ENCODE measurements around the gene FBLN7. TPM values are rescaled to one million over a fixed set of nuclear protein-coding genes. Genes with fewer than 3 reads are reported as not detected.
A peak's percentile ranks its signal among the peaks of the same experiment; 100 is the strongest.

FBLN7 gene
- polyA plus RNA-seq, 3 donors = 0.04 TPM; not detected in 2

DNA sequence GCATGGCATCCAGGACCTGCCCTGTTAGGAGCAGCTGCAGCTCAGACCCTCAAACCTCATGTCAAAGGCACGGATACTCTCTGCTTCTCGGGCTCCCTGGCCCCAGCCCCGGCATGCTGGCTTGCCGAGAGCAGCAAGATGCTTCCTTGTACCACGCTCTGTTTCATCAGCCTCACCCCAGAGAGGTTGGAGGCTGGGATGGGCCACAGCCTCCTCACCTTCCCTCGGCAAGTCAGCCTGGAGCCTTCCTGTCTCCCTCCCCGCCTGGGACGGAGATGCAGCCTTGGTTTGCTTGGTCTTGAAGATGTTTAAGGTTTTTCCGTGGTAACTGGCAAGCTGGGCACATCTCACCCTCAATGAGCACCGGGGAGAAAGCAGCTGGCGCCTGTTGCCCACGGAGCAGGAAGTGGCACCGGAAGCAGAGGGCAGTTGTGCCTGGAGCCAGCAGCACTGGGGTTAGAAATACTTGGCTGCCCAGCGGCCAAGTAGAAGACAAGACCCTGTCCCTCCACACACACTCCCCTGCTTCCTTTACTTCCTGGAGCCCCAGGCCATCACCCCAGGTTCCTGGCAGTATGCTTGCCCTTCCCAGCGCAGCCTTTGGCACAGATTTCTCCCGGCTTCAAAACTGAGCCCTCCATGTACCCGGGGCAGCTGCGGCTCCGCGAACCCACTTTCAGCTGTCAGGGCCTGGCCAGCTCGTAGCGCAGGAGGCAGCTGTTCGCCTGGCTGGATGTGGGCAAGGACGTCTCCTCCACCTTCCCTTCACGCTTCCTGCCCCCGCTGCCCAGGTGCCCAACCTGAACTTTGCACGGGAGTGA, 17.4 kb downstream of the FBLN7 start:
- H3K9ac ChIP-seq (ENCODE audit: insufficient read depth, low read length, poor library complexity, severe bottlenecking) = peak overlapping the region; percentile 40
- H3K4me2 ChIP-seq (replicated peaks; ENCODE audit: extremely low read depth, low read length, poor library complexity, severe bottlenecking) = peak overlapping the region; percentile 61
- peaks cover 0 to 5% (median 2%) of the 10 kb centered on the region in 3 donors for H3K27me3 Mint-ChIP-seq (ENCODE audit: low read depth in 3 of 3)
- H3K27me3 ChIP-seq (ENCODE audit: control insufficient read depth in 2 of 2, insufficient read depth in 2 of 2, low read length in 2 of 2) = no peaks in the 10 kb centered on the region
- peaks cover 8 to 10% of the 10 kb centered on the region in 2 donors for H3K4me1 ChIP-seq (ENCODE audit: control insufficient read depth in 1 of 2, insufficient read depth in 2 of 2, low read length in 2 of 2)
- 39% methylated on average over 24 of the region's 27 CpGs for WGBS (ENCODE audit: insufficient coverage)
- no peaks in the 10 kb centered on the region for H3K79me2 ChIP-seq (ENCODE audit: insufficient read depth, low read length)
- peak overlapping the region in 2 of 7 donors; percentile 31 to 63 for H3K27ac Mint-ChIP-seq
- peaks cover 0 to 10% (median 2%) of the 10 kb centered on the region in 7 donors for H3K9me3 Mint-ChIP-seq
- peak overlapping the region in 2 of 3 experiments; percentile 3 to 50 for H3K4me3 ChIP-seq (replicated peaks in 1 of 3; ENCODE audit: low read depth in 2 of 3, low read length in 3 of 3)
- peak overlapping the region; percentile 63 to 84 for H3K4me3 Mint-ChIP-seq
- no peaks in the 10 kb centered on the region for H4K20me1 ChIP-seq (ENCODE audit: insufficient read depth, low read length)
- intact Hi-C loops (cut with micrococcal nuclease) = no loop called here
- no peak for TF ChIP-seq CTCF (IDR thresholded peaks at IDR 0.05)
- H3K27ac ChIP-seq (ENCODE audit: low read depth in 1 of 2, low read length in 2 of 2) = no peak overlapping the region
- peak in 1 of 3 donors; percentile 3 for DNase-seq
- peaks cover 15% of the 10 kb centered on the region for H3K4me1 Mint-ChIP-seq
- no peaks in the 10 kb centered on the region for H3K36me3 ChIP-seq (replicated peaks in 1 of 2; ENCODE audit: control insufficient read depth in 1 of 2, insufficient read depth in 2 of 2, low read length in 2 of 2)
- H3K36me3 Mint-ChIP-seq = no peaks in the 10 kb centered on the region
- H2AFZ ChIP-seq (ENCODE audit: insufficient read depth, low read depth, low read length, poor library complexity, severe bottlenecking) = peak overlapping the region; percentile 85
- H3K9me3 ChIP-seq (replicated peaks in 1 of 2; ENCODE audit: control insufficient read depth in 1 of 2, insufficient read depth in 1 of 2, low read length in 2 of 2) = peaks cover 0 to 3% of the 10 kb centered on the region in 2 donors

GRCh38 chr2:112156152-112156986, 18.2 kb downstream of the FBLN7 start:
- intact Hi-C loops (cut with micrococcal nuclease) = no loop called here
- H3K9ac ChIP-seq (ENCODE audit: insufficient read depth, low read length, poor library complexity, severe bottlenecking) = no peak overlapping the region

More at GRCh38 chr2:112156152-112156986, 18.2 kb downstream of the FBLN7 start:
- Histone ChIP-seq H4K20me1 (ENCODE audit: insufficient read depth, low read length) (no peaks in the 10 kb centered on the region), H3K4me3 (replicated peaks in 1 of 3; ENCODE audit: low read depth in 2 of 3, low read length in 3 of 3) (no peak overlapping the region), H3K4me1 (ENCODE audit: control insufficient read depth in 1 of 2, insufficient read depth in 2 of 2, low read length in 2 of 2) (peaks cover 8 to 10% of the 10 kb centered on the region in 2 donors), H3K27me3 (ENCODE audit: control insufficient read depth in 2 of 2, insufficient read depth in 2 of 2, low read length in 2 of 2) (no peaks in the 10 kb centered on the region), H3K27ac (ENCODE audit: low read depth in 1 of 2, low read length in 2 of 2) (no peak overlapping the region), H3K4me2 (replicated peaks; ENCODE audit: extremely low read depth, low read length, poor library complexity, severe bottlenecking) (no peak overlapping the region), H3K9me3 (replicated peaks in 1 of 2; ENCODE audit: control insufficient read depth in 1 of 2, insufficient read depth in 1 of 2, low read length in 2 of 2) (peaks cover 0 to 3% of the 10 kb centered on the region in 2 donors), H3K36me3 (replicated peaks in 1 of 2; ENCODE audit: control insufficient read depth in 1 of 2, insufficient read depth in 2 of 2, low read length in 2 of 2) (no peaks in the 10 kb centered on the region), H2AFZ (ENCODE audit: insufficient read depth, low read depth, low read length, poor library complexity, severe bottlenecking) (peak overlapping the region; percentile 85), H3K79me2 (ENCODE audit: insufficient read depth, low read length) (no peaks in the 10 kb centered on the region)
- Mint-ChIP-seq H3K27ac (peak overlapping the region in 1 of 7 donors; percentile 49), H3K4me3 (peak overlapping the region; percentile 63 to 84), H3K9me3 (peaks cover 0 to 11% (median 5%) of the 10 kb centered on the region in 7 donors), H3K36me3 (no peaks in the 10 kb centered on the region), H3K27me3 (ENCODE audit: low read depth in 3 of 3) (peaks cover 0 to 5% (median 2%) of the 10 kb centered on the region in 3 donors), H3K4me1 (peaks cover 15% of the 10 kb centered on the region)
- WGBS (ENCODE audit: insufficient coverage) = 53% methylated on average over 11 of the region's 21 CpGs
- no peak for DNase-seq
- TF ChIP-seq CTCF (IDR thresholded peaks at IDR 0.05) = no peak

Data from CD14-positive monocyte (primary cell).